Measurements from ENCODE around the gene RNASE13.
"Not testable (repeated sequence)": the region's sequence is repeated elsewhere in the genome, so short reads cannot be mapped to it uniquely, and the experiment has no call there.

Gene RNASE13

GRCh38 chr14:21040941-21041340 lies 6.3 kb upstream of the RNASE13 start:
- DNase-seq, result not testable (repeated sequence)

- no peak for DNase-seq
Observed at GRCh38 chr14:21040370-21040925, 5.8 kb upstream of the RNASE13 start.

GRCh38 chr14:21039585-21040369 lies 5.2 kb upstream of the RNASE13 start:
- no peak for DNase-seq

GRCh38 chr14:21038441-21039422 lies 4.1 kb upstream of the RNASE13 start:
- no peak for DNase-seq

GRCh38 chr14:21037156-21037555 lies 2.5 kb upstream of the RNASE13 start:
- no peak for DNase-seq

GRCh38 chr14:21036751-21037150 lies 2.1 kb upstream of the RNASE13 start:
- DNase-seq, result no peak

- DNase-seq, result no peak
Observed at GRCh38 chr14:21033133-21033698, 1.4 kb downstream of the RNASE13 start.

- DNase-seq, result no peak
Observed at GRCh38 chr14:21032326-21033132, 2.1 kb downstream of the RNASE13 start.

GRCh38 chr14:21030531-21030930 lies 4.1 kb downstream of the RNASE13 start:
- DNase-seq, result no peak

- no peak for DNase-seq
Observed at GRCh38 chr14:21029917-21030316, 4.7 kb downstream of the RNASE13 start, which contains the start of gene TPPP2. Gene TPPP2, plus strand, starts transcription at chr14:21030217. Its CDS starts 365 bp downstream, at chr14:21030582.

- no peak for DNase-seq
Observed at GRCh38 chr14:21026988-21027315, 7.7 kb downstream of the RNASE13 start.

GRCh38 chr14:21026274-21026987 lies 8.2 kb downstream of the RNASE13 start:
- DNase-seq, result no peak

- no peak for DNase-seq
Observed at GRCh38 chr14:21025371-21026273, 9.0 kb downstream of the RNASE13 start.

GRCh38 chr14:21024585-21025370 lies 9.8 kb downstream of the RNASE13 start, which contains the start of gene NDRG2:
Gene NDRG2, minus strand, starts transcription at chr14:21025061. Its CDS starts 1,746 bp downstream, at chr14:21023315.
- peak; percentile 68 for DNase-seq

GRCh38 chr14:21023817-21024584 lies 10.6 kb downstream of the RNASE13 start:
- no peak for DNase-seq

- no peak for DNase-seq
Observed at GRCh38 chr14:21023174-21023573, 11.4 kb downstream of the RNASE13 start.

- DNase-seq, result no peak
Observed at GRCh38 chr14:21022686-21023085, 11.9 kb downstream of the RNASE13 start.

- no peak for DNase-seq
Observed at GRCh38 chr14:21020977-21021545, 13.5 kb downstream of the RNASE13 start.
